Occipital lobe (tissue), 3 donors: ENCODE measurements around the gene DPH6. TPM values are rescaled to one million over a fixed set of nuclear protein-coding genes. Genes with fewer than 3 reads are reported as not detected.
"Not testable (repeated sequence)": the region's sequence is repeated elsewhere in the genome, so short reads cannot be mapped to it uniquely, and the experiment has no call there.

Source experiments
- DNase-seq: peaks from one replicate; lab custom pipeline; 2025; lab: John Stamatoyannopoulos, UW
- small RNA-seq: library from RNA; depleted of rRNA; stranded (forward); fragments of <200 nt; gene quantifications from one replicate; pipeline ENCODE3, GENCODE V24; 2014
- total RNA-seq: library from RNA; depleted of rRNA; stranded (reverse); fragments of >200 nt; gene quantifications from one replicate; pipeline ENCODE4 v1.2.3, GENCODE V29; 2014

DPH6 gene
- total RNA-seq, 1 donor from 2014 or later, result 12.9 TPM

DNA sequence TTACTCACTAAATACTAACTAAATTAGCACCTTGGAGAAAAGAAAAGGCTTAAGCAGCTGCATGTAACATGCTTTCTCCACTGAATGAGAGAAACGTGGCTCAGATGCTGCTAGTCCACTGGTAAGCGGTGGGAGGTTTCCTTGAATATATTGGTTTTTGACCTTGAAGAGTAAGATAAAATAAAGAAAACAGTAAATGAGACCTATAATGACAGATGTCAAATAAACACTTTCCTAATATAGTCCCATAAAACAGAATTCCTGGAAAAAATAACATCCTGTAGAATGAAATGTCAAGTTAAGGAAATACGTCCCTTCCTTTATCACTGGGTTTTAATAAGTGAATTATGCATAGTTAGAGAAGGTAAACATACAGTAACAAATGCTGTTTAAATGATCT, 215.0 kb downstream of the DPH6 start:
- no peak for DNase-seq

DNA sequence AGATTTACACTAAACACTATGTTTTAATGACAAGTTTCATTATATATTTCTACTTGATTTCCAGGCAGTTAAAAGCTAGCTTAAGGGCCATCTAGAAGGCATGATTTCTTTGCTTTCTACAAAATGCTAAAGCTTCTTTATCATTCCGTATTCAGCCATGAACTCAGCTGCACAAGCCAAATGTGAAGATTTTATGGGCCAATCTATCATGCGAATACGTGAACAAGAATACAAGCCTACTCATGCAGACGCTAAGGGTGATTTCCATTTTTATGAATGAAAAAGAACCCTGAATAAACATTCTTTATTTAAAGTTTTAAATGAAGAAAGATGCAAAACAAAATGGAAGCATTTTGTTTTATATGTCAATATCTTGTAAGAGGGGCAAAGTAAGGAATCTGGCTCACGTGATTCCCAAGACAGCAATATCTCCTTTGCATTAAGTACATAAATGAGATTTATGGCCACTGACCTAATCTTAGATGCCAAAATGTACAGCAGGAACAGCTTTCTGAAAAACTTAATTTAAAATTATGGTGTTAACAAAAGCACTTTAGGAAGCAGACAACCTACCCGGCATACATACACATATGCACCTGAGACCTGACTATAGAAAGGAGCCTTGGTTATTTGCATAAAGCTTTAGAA, 215.8 kb downstream of the DPH6 start:
- no peak for DNase-seq

DNA sequence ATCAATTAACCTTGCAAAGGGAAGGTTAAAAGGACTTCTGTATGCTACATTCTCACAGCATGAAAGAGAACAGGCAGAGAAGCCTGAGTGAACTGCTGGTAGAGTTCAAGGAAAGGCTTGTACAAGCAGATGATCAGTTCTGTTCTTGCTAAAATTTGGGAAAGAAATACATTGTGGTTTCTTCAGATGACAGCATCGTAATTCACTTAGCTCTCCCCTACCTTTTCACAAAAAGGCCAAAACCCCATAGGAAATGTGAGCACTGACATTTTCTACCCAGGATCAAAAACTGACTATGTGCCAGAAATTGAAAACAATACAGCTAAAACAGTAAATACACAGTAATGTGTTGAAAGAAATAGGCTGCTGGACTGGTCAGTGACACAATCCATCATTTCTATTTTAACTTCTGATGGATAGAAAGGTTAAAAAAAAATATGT, 216.4 kb downstream of the DPH6 start:
- DNase-seq, result no peak

- DNase-seq, result not testable (repeated sequence)
Observed at GRCh38 chr15:35328836-35329235, 217.1 kb downstream of the DPH6 start.

GRCh38 chr15:35327789-35328188, 218.2 kb downstream of the DPH6 start:
- DNase-seq, result no peak

GRCh38 chr15:35325374-35325941, 220.5 kb downstream of the DPH6 start:
- DNase-seq, result no peak

- DNase-seq, result no peak
Observed at GRCh38 chr15:35323141-35323540, 222.8 kb downstream of the DPH6 start.

DNA sequence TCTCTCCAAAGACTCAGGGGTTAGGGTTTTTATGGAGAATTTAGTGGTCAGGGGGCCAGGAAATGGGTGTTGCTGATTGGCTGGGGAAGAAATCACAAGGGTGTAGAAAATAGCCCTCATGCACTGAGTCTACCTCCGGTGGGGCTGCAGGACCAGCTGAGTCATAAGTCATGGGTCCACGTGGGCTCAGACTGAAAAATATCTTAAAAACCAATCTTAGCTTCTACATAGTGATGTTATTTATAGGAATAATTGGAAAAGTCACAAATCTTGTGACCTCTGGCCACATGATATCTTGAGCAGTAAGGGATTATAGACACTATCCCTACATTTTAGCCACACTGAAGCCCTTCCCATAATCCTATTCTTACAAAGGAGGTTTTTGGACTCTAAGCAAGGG, 224.0 kb downstream of the DPH6 start:
- no peak for DNase-seq

- DNase-seq, result no peak
Observed at GRCh38 chr15:35320911-35321310, 225.1 kb downstream of the DPH6 start.

Small RNA genes lying within 50 kb of the gene (small RNA-seq; reads per million reads assigned to genes)
- gene AC019288.1, result not detected
- gene MIR3942, result not detected
